ENCODE results near the gene SATB1. TPM values are rescaled to one million over a fixed set of nuclear protein-coding genes. Genes with fewer than 3 reads are reported as not detected.

Gene SATB1
- total and polyA plus RNA-seq, 2 of the 4 experiments (the other 2 are of a cell fraction), result 7.5 to 10.7 TPM

GRCh38 chr3:18343809-18344208 lies 81.3 kb downstream of the SATB1 start:
- no peak overlapping the region for H3K4ac ChIP-seq (ENCODE audit: low read depth, low read length)
- no peak overlapping the region for H2AFZ ChIP-seq (replicated peaks; ENCODE audit: low read length, poor library complexity)
- no peak overlapping the region for H3K23ac ChIP-seq (ENCODE audit: low read depth, low read length)
- no peaks in the 10 kb centered on the region for H3K79me1 ChIP-seq (ENCODE audit: low read depth in 1 of 2, low read length in 2 of 2)
- CTCF ChIA-PET, result interaction anchor here (1.0 kb wide), 1 partner anchor 58 kb away, joined by 3 read pairs; no protein-coding TSS in a partner anchor
- no peaks in the 10 kb centered on the region for H3K9me3 ChIP-seq (ENCODE audit: control insufficient read depth, insufficient read depth, low read length)
- H2BK5ac ChIP-seq (ENCODE audit: low read depth, low read length, poor library complexity, severe bottlenecking), result no peak overlapping the region
- WGBS, 2 experiments (ENCODE audit: extremely low coverage in 2 of 2, insufficient read length in 1 of 2), result no CpG with 5 or more reads among the region's 2 CpGs
- no peaks in the 10 kb centered on the region for H3K9me1 ChIP-seq (ENCODE audit: insufficient read depth, low read length)
- no peak overlapping the region for H2BK120ac ChIP-seq (ENCODE audit: low read depth, low read length)
- no peak overlapping the region for H4K5ac ChIP-seq (ENCODE audit: low read depth, low read length)
- intact Hi-C loops (cut with micrococcal nuclease), result no loop called here
- POLR2A ChIA-PET (ENCODE audit: unreplicated experiment), result no interaction called here
- H3K4me3 ChIP-seq (ENCODE audit: insufficient read depth, low read depth, low read length), result no peak overlapping the region
- no peak overlapping the region for H4K8ac ChIP-seq (ENCODE audit: low read depth in 2 of 2, low read length in 2 of 2)
- no peaks in the 10 kb centered on the region for H3K4me1 ChIP-seq (ENCODE audit: control insufficient read depth, insufficient read depth, low read length)
- no TSS peak for BruUV-seq (replicated peaks)
- H2BK15ac ChIP-seq (ENCODE audit: low read depth, low read length), result no peak overlapping the region
- no peak overlapping the region for H3K27ac ChIP-seq (ENCODE audit: insufficient read depth, low read length)
- H2AK5ac ChIP-seq (ENCODE audit: low read depth, low read length), result no peak overlapping the region
- H3K56ac ChIP-seq (ENCODE audit: extremely low read depth, insufficient read depth, low read length), result no peak overlapping the region
- H4K20me1 ChIP-seq (ENCODE audit: insufficient read depth, low read length), result no peaks in the 10 kb centered on the region
- DNase-seq (no peak), ATAC-seq (ENCODE audit: low read depth) (no peak)
- TF ChIP-seq, protein P1, sequence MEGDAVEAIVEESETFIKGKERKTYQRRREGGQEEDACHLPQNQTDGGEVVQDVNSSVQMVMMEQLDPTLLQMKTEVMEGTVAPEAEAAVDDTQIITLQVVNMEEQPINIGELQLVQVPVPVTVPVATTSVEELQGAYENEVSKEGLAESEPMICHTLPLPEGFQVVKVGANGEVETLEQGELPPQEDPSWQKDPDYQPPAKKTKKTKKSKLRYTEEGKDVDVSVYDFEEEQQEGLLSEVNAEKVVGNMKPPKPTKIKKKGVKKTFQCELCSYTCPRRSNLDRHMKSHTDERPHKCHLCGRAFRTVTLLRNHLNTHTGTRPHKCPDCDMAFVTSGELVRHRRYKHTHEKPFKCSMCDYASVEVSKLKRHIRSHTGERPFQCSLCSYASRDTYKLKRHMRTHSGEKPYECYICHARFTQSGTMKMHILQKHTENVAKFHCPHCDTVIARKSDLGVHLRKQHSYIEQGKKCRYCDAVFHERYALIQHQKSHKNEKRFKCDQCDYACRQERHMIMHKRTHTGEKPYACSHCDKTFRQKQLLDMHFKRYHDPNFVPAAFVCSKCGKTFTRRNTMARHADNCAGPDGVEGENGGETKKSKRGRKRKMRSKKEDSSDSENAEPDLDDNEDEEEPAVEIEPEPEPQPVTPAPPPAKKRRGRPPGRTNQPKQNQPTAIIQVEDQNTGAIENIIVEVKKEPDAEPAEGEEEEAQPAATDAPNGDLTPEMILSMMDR (conservative IDR thresholded peaks at IDR 0.05; ENCODE audit: low read depth, low read length), result no peak
- TF ChIP-seq RFX5 (IDR thresholded peaks at IDR 0.05; ENCODE audit: low read depth, low read length) (no peak), BHLHE40 (IDR thresholded peaks at IDR 0.05; ENCODE audit: low read depth, low read length) (no peak), NFE2L2 (IDR thresholded peaks at IDR 0.05; ENCODE audit: low read depth, low read length) (no peak)
- no peaks in the 10 kb centered on the region for H3K27me3 ChIP-seq (ENCODE audit: control insufficient read depth, insufficient read depth, low read length)
- dilution Hi-C loops (cut with HindIII; ENCODE audit: low sequenced_read_pairs, unreplicated experiment), result no loop called here
- no peaks in the 10 kb centered on the region for H3K36me3 ChIP-seq (ENCODE audit: control insufficient read depth, insufficient read depth, low read length)
- no peak overlapping the region for H2AK9ac ChIP-seq (replicated peaks; ENCODE audit: low read depth, low read length, poor library complexity)
- no peak overlapping the region for H3K14ac ChIP-seq (replicated peaks; ENCODE audit: low read depth, low read length)
- no peak overlapping the region for H2BK20ac ChIP-seq (ENCODE audit: low read depth, low read length)
- H4K91ac ChIP-seq (ENCODE audit: insufficient read depth, low read depth, low read length), result no peak overlapping the region
- in situ Hi-C loops (cut with MboI; ENCODE audit: low sequenced_read_pairs), result no loop called here
- H3K4me2 ChIP-seq (ENCODE audit: low read depth, low read length), result no peak overlapping the region
- H3K18ac ChIP-seq (ENCODE audit: low read depth, low read length), result no peak overlapping the region
- no peak overlapping the region for H3K9ac ChIP-seq (ENCODE audit: low read depth, low read length)

Data from IMR-90 (cell line).